NAMALWA (cell line): Measurements from ENCODE around the gene SLC5A5.
"Not testable (repeated sequence)": the region's sequence is repeated elsewhere in the genome, so short reads cannot be mapped to it uniquely, and the experiment has no call there.

Experiments used
- DNase-seq: peaks from one replicate; pipeline ENCODE4 v3.0.0-alpha.2; 2015; ENCODE audit warnings: low spot score

SLC5A5 gene

GRCh38 chr19:17871032-17871877 is 490 bp upstream of the SLC5A5 start:
- peak; percentile 32 for DNase-seq

- DNase-seq, result no peak
These were observed 681 bp downstream of the SLC5A5 start for GRCh38 chr19:17872251-17873001.

- peak; percentile 82 for DNase-seq
These were observed 2.3 kb downstream of the SLC5A5 start for GRCh38 chr19:17873786-17874757.

GRCh38 chr19:17874758-17875135 is 3.0 kb downstream of the SLC5A5 start:
- no peak for DNase-seq

GRCh38 chr19:17877696-17878095 is 6.0 kb downstream of the SLC5A5 start:
- no peak for DNase-seq

- no peak for DNase-seq
These were observed 7.7 kb downstream of the SLC5A5 start for GRCh38 chr19:17879466-17879865.

GRCh38 chr19:17881701-17882100 is 10.0 kb downstream of the SLC5A5 start:
- DNase-seq, result no peak

GRCh38 chr19:17883627-17884410 is 12.1 kb downstream of the SLC5A5 start:
- no peak for DNase-seq

GRCh38 chr19:17886515-17886914 is 14.8 kb downstream of the SLC5A5 start:
- no peak for DNase-seq

- DNase-seq, result not testable (repeated sequence)
These were observed 15.5 kb downstream of the SLC5A5 start for GRCh38 chr19:17887221-17887620.

GRCh38 chr19:17888260-17888659 is 16.5 kb downstream of the SLC5A5 start:
- no peak for DNase-seq

GRCh38 chr19:17889609-17890214 is 18.0 kb downstream of the SLC5A5 start:
- no peak for DNase-seq

GRCh38 chr19:17893766-17894165 is 22.0 kb downstream of the SLC5A5 start:
- no peak for DNase-seq

GRCh38 chr19:17902701-17903100 is 31.0 kb downstream of the SLC5A5 start:
- DNase-seq, result no peak

GRCh38 chr19:17908244-17908643 is 36.5 kb downstream of the SLC5A5 start:
- DNase-seq, result no peak

GRCh38 chr19:17909003-17909732 is 37.4 kb downstream of the SLC5A5 start:
- no peak for DNase-seq

- DNase-seq, result no peak
These were observed 39.1 kb downstream of the SLC5A5 start for GRCh38 chr19:17910791-17911360.

GRCh38 chr19:17915940-17916593 is 44.3 kb downstream of the SLC5A5 start:
- no peak for DNase-seq

GRCh38 chr19:17918151-17918550 is 46.4 kb downstream of the SLC5A5 start:
- not testable (repeated sequence) for DNase-seq
